Inflammatory macrophage treated with lipopolysaccharide for 4 hours (primary cell): ENCODE measurements around the gene PLEKHG3.

Experiments used
- DNase-seq: peaks from one replicate; pipeline ENCODE4 v3.0.0-alpha.2; 2020

The PLEKHG3 gene

GRCh38 chr14:64708148-64709004 lies 4.2 kb downstream of the PLEKHG3 start:
- peak; percentile 69 for DNase-seq

- no peak for DNase-seq
Observed at GRCh38 chr14:64709126-64709525, 4.9 kb downstream of the PLEKHG3 start.

- no peak for DNase-seq
Observed at GRCh38 chr14:64711039-64711438, 6.8 kb downstream of the PLEKHG3 start.

GRCh38 chr14:64713677-64714076 lies 9.5 kb downstream of the PLEKHG3 start:
- DNase-seq, result no peak

- no peak for DNase-seq
Observed at GRCh38 chr14:64714432-64715025, 10.3 kb downstream of the PLEKHG3 start.

- DNase-seq, result no peak
Observed at GRCh38 chr14:64715146-64715627, 11.0 kb downstream of the PLEKHG3 start.

GRCh38 chr14:64715628-64716412 lies 11.6 kb downstream of the PLEKHG3 start:
- no peak for DNase-seq

GRCh38 chr14:64717870-64718269 lies 13.6 kb downstream of the PLEKHG3 start:
- DNase-seq, result no peak

- DNase-seq, result no peak
Observed at GRCh38 chr14:64718762-64719161, 14.5 kb downstream of the PLEKHG3 start.

- no peak for DNase-seq
Observed at GRCh38 chr14:64719601-64720000, 15.4 kb downstream of the PLEKHG3 start.

GRCh38 chr14:64720131-64720576 lies 15.9 kb downstream of the PLEKHG3 start:
- DNase-seq, result peak; percentile 49

- DNase-seq, result no peak
Observed at GRCh38 chr14:64721391-64721791, 17.2 kb downstream of the PLEKHG3 start.

GRCh38 chr14:64721899-64722298 lies 17.7 kb downstream of the PLEKHG3 start:
- no peak for DNase-seq

- no peak for DNase-seq
Observed at GRCh38 chr14:64722842-64723447, 18.7 kb downstream of the PLEKHG3 start.

GRCh38 chr14:64723691-64724577 lies 19.7 kb downstream of the PLEKHG3 start:
- no peak for DNase-seq

GRCh38 chr14:64724578-64724930 lies 20.3 kb downstream of the PLEKHG3 start:
- no peak for DNase-seq

GRCh38 chr14:64725261-64725815 lies 21.1 kb downstream of the PLEKHG3 start:
- DNase-seq, result no peak

- DNase-seq, result no peak
Observed at GRCh38 chr14:64725879-64726584, 21.8 kb downstream of the PLEKHG3 start.

- no peak for DNase-seq
Observed at GRCh38 chr14:64726585-64726890, 22.3 kb downstream of the PLEKHG3 start.

GRCh38 chr14:64727551-64728071 lies 23.4 kb downstream of the PLEKHG3 start:
- no peak for DNase-seq

GRCh38 chr14:64728106-64728505 lies 23.9 kb downstream of the PLEKHG3 start:
- DNase-seq, result no peak
